Right renal cortex interstitium (tissue), 3 donors: ENCODE results near the gene SETD7. TPM values are rescaled to one million over a fixed set of nuclear protein-coding genes. Genes with fewer than 3 reads are reported as not detected.

Source experiments
- polyA plus RNA-seq, 3 donors: library from polyadenylated mRNA; unstranded; fragments of 120-200 nt; gene quantifications; one replicate each; pipeline ENCODE4 v1.2.1, GENCODE V29; 2013; ENCODE audit not compliant: insufficient read length in 3 of 3

SETD7 gene
- polyA plus RNA-seq, 3 donors, result 12.4 to 12.7 (median 12.4) TPM

Other genes starting within 250 kb of the SETD7 start
- gene RAB33B, start 102.1 kb downstream of the SETD7 start, polyA plus RNA-seq, result 10 to 100 TPM in 2 of 3 donors, 1 to 10 TPM in 1; 9.7 to 10.9 (median 10.4) TPM
- 10 to 100 TPM; 58.3 to 63.2 (median 58.6) TPM for gene MGST2, start 109.6 kb upstream of the SETD7 start, polyA plus RNA-seq